Renal pelvis (tissue), 12 donors: ENCODE results near the gene FCRL1. TPM values are rescaled to one million over a fixed set of nuclear protein-coding genes. Genes with fewer than 3 reads are reported as not detected.

Experiments used
- DNase-seq: peaks from one replicate; pipeline ENCODE4 v3.0.0-alpha.2; 2013
- long read RNA-seq, 16 experiments: transcript quantifications; one replicate each; lab custom pipeline, GENCODE V29; 2026
- polyA plus RNA-seq, 3 donors: library from polyadenylated mRNA; unstranded; fragments of 120-200 nt; gene quantifications; one replicate each; pipeline ENCODE4 v1.2.1, GENCODE V29; 2013; ENCODE audit not compliant: insufficient read length in 3 of 3

Gene FCRL1
- under 1 TPM; 0.09 to 0.15 (median 0.12) TPM for polyA plus RNA-seq
- long read RNA-seq, donor 1: 0 reads
- long read RNA-seq, donor 2: 0 reads
- long read RNA-seq, donor 3: 0 reads
- long read RNA-seq, donor 4: 0 reads
- long read RNA-seq, donor 5: 0 reads
- long read RNA-seq, donor 6: 0 reads
- long read RNA-seq, donor 7: 0 reads
- long read RNA-seq, donor 8: 0 reads
- long read RNA-seq, donor 9: 0 reads
- long read RNA-seq, donor 10: 0 reads
- long read RNA-seq, donor 11: 0 reads
- long read RNA-seq, donor 12: 0 reads
- long read RNA-seq, donor 13: 0 reads
- long read RNA-seq, donor 14: 0 reads
- long read RNA-seq, donor 15: 0 reads
- long read RNA-seq, donor 16: 0 reads

- DNase-seq: no peak
Measured at GRCh38 chr1:157819896-157820295, at the start of gene FCRL1. FCRL1 (minus strand) TSS chr1:157820120; CDS start chr1:157820037, 83 bp downstream.

- no peak for DNase-seq
Measured at GRCh38 chr1:157868654-157869053, 48.7 kb upstream of the FCRL1 start.

GRCh38 chr1:157862114-157863070 is 42.5 kb upstream of the FCRL1 start:
- DNase-seq: no peak

GRCh38 chr1:157856538-157856937 is 36.6 kb upstream of the FCRL1 start:
- DNase-seq: no peak

- no peak for DNase-seq
Measured at GRCh38 chr1:157852476-157852875, 32.6 kb upstream of the FCRL1 start.

- DNase-seq: no peak
Measured at GRCh38 chr1:157849229-157849875, 29.4 kb upstream of the FCRL1 start.

- no peak for DNase-seq
Measured at GRCh38 chr1:157844089-157844830, 24.3 kb upstream of the FCRL1 start.

- DNase-seq: no peak
Measured at GRCh38 chr1:157842939-157843338, 23.0 kb upstream of the FCRL1 start.

- no peak for DNase-seq
Measured at GRCh38 chr1:157841708-157842107, 21.8 kb upstream of the FCRL1 start, which contains the start of gene CD5L. CD5L (minus strand) TSS chr1:157841808; CDS start chr1:157841701, 107 bp downstream.

GRCh38 chr1:157838966-157839365 is 19.0 kb upstream of the FCRL1 start:
- no peak for DNase-seq

GRCh38 chr1:157834430-157834829 is 14.5 kb upstream of the FCRL1 start:
- no peak for DNase-seq

- no peak for DNase-seq
Measured at GRCh38 chr1:157833145-157833544, 13.2 kb upstream of the FCRL1 start.

GRCh38 chr1:157831968-157832626 is 12.2 kb upstream of the FCRL1 start:
- no peak for DNase-seq

GRCh38 chr1:157830887-157831286 is 11.0 kb upstream of the FCRL1 start:
- DNase-seq: no peak

GRCh38 chr1:157829711-157830110 is 9.8 kb upstream of the FCRL1 start:
- DNase-seq: no peak

GRCh38 chr1:157829210-157829609 is 9.3 kb upstream of the FCRL1 start:
- no peak for DNase-seq

- no peak for DNase-seq
Measured at GRCh38 chr1:157820299-157820698, 379 bp upstream of the FCRL1 start.

GRCh38 chr1:157819215-157819614 is 705 bp downstream of the FCRL1 start:
- DNase-seq: no peak

GRCh38 chr1:157813269-157813668 is 6.7 kb downstream of the FCRL1 start:
- DNase-seq: no peak

GRCh38 chr1:157806431-157807149 is 13.3 kb downstream of the FCRL1 start:
- DNase-seq: no peak
